22Rv1 (cell line): Measurements from ENCODE around the gene ELK1.

Experiments
- ZFX ChIP-seq: fragments of 450-650 bp; IDR thresholded peaks from 2 replicates; pipeline ENCODE4 v1.6.1; 2017; ENCODE audit warnings: antibody characterized with exemption, borderline replicate concordance
- TF ChIP-seq, protein P1 (sequence below): fragments of 450-650 bp; IDR thresholded peaks from 2 replicates; pipeline ENCODE4 v1.5.1; 2017; ENCODE audit warnings: mild to moderate bottlenecking

DNA sequence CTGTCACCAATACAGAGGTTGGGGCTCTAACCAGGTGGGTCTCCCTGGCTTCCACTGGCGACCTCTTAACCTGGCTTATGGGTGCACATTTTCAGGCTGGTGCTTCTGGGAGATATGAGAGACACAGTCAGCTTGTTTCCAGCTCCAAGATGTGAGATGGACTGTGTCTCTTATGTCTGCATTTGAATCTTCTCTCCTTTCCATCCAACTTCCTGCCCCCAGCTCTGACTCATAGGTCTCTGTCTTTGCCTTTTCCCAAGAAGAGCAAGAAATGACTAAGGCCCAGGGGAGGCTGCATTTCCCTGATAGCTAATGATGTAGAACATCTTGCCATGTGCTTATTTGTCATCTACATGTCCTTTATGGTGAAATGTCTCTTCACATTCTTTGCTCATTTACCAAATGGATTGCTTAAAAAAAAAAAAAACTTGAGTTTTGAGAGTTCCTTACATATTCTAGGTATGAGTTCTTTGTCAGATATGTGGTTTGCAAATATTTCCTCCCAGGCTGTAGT lies 11.8 kb upstream of the ELK1 start:
- TF ChIP-seq, protein P1, sequence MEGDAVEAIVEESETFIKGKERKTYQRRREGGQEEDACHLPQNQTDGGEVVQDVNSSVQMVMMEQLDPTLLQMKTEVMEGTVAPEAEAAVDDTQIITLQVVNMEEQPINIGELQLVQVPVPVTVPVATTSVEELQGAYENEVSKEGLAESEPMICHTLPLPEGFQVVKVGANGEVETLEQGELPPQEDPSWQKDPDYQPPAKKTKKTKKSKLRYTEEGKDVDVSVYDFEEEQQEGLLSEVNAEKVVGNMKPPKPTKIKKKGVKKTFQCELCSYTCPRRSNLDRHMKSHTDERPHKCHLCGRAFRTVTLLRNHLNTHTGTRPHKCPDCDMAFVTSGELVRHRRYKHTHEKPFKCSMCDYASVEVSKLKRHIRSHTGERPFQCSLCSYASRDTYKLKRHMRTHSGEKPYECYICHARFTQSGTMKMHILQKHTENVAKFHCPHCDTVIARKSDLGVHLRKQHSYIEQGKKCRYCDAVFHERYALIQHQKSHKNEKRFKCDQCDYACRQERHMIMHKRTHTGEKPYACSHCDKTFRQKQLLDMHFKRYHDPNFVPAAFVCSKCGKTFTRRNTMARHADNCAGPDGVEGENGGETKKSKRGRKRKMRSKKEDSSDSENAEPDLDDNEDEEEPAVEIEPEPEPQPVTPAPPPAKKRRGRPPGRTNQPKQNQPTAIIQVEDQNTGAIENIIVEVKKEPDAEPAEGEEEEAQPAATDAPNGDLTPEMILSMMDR: no peak
- no peak for TF ChIP-seq ZFX
